IMR-90 (cell line): ENCODE data around the gene RPS6KA2. TPM values are rescaled to one million over a fixed set of nuclear protein-coding genes. Genes with fewer than 3 reads are reported as not detected.

Experiments used
- ATAC-seq: fragments of 200-7000 bp; cut with Tn5 transposase; 2 replicates; pipeline ENCODE4 v1.9.1; 2020; ENCODE audit warnings: low read depth, mild to moderate bottlenecking, moderate library complexity
- BruUV-seq: library from RNA; stranded (reverse); fragments of 400-500 nt; replicated peaks from 2 replicates; lab custom pipeline; 2021; lab: Mats Ljungman, UMichigan
- CTCF ChIA-PET: fragments of 300-600 bp; formaldehyde crosslinking; extraction: SDS; loops from one replicate; lab custom pipeline; 2021; ENCODE audit warnings: antibody characterized with exemption; lab: Yijun Ruan, JAX
- POLR2A ChIA-PET: fragments of 300-600 bp; sonication (Branson Sonifier 250); formaldehyde crosslinking; loops from one replicate; lab custom pipeline; 2022; ENCODE audit warnings: antibody characterized with exemption; ENCODE audit not compliant: unreplicated experiment; lab: Charles Lee
- DNase-seq: peaks from one replicate; pipeline ENCODE4 v3.0.0; 2013
- H2AFZ ChIP-seq: replicated peaks from 2 replicates; pipeline ENCODE3; 2013; ENCODE audit warnings: low read length, mild to moderate bottlenecking; ENCODE audit not compliant: poor library complexity
- H2AK5ac ChIP-seq: 2 replicates; pipeline ENCODE4 v1.6.1; 2013; ENCODE audit warnings: low read depth, low read length, inconsistent platforms
- H2AK9ac ChIP-seq: replicated peaks from 2 replicates; pipeline ENCODE3; 2013; ENCODE audit warnings: mild to moderate bottlenecking, low read depth, low read length, moderate library complexity; ENCODE audit not compliant: poor library complexity
- H2BK120ac ChIP-seq: 2 replicates; pipeline ENCODE4 v1.6.1; 2013; ENCODE audit warnings: low read depth, low read length, inconsistent platforms
- H2BK15ac ChIP-seq: 3 replicates; pipeline ENCODE4 v1.6.1; 2013; ENCODE audit warnings: low read depth, low read length, inconsistent platforms
- H2BK20ac ChIP-seq: 2 replicates; pipeline ENCODE4 v1.6.1; 2013; ENCODE audit warnings: low read depth, mild to moderate bottlenecking, inconsistent platforms, low read length, moderate library complexity
- H2BK5ac ChIP-seq: 2 replicates; pipeline ENCODE4 v1.6.1; 2013; ENCODE audit warnings: mild to moderate bottlenecking, low read depth, low read length, inconsistent platforms; ENCODE audit not compliant: poor library complexity, severe bottlenecking
- H3K14ac ChIP-seq: replicated peaks from 2 replicates; pipeline ENCODE4 v1.6.1; 2013; ENCODE audit warnings: low read depth, low read length, inconsistent platforms
- H3K18ac ChIP-seq: 2 replicates; pipeline ENCODE4 v1.6.1; 2013; ENCODE audit warnings: low read depth, low read length, control low read depth
- H3K23ac ChIP-seq: 2 replicates; pipeline ENCODE4 v1.6.1; 2013; ENCODE audit warnings: low read depth, low read length, inconsistent platforms
- H3K27ac ChIP-seq: 2 replicates; pipeline ENCODE4 v1.5.1; 2013; ENCODE audit warnings: mild to moderate bottlenecking, control low read depth, low read length; ENCODE audit not compliant: insufficient read depth
- H3K27me3 ChIP-seq: 2 replicates; pipeline ENCODE4 v1.6.1; 2013; ENCODE audit warnings: low read length; ENCODE audit not compliant: control insufficient read depth, insufficient read depth
- H3K36me3 ChIP-seq: 2 replicates; pipeline ENCODE4 v1.6.1; 2013; ENCODE audit warnings: low read length, mixed read lengths; ENCODE audit not compliant: control insufficient read depth, insufficient read depth
- H3K4ac ChIP-seq: 2 replicates; pipeline ENCODE4 v1.6.1; 2013; ENCODE audit warnings: low read depth, low read length, inconsistent platforms
- H3K4me1 ChIP-seq: 2 replicates; pipeline ENCODE4 v1.6.1; 2013; ENCODE audit warnings: low read length, mixed read lengths; ENCODE audit not compliant: control insufficient read depth, insufficient read depth
- H3K4me2 ChIP-seq: 2 replicates; pipeline ENCODE4 v1.6.1; 2013; ENCODE audit warnings: low read depth, mild to moderate bottlenecking, control low read depth, low read length, moderate library complexity
- H3K4me3 ChIP-seq: 2 replicates; pipeline ENCODE4 v1.5.1; 2013; ENCODE audit warnings: low read depth, mild to moderate bottlenecking, control low read depth, low read length, moderate library complexity; ENCODE audit not compliant: insufficient read depth
- H3K56ac ChIP-seq: 2 replicates; pipeline ENCODE4 v1.6.1; 2013; ENCODE audit warnings: low read length, inconsistent platforms; ENCODE audit not compliant: insufficient read depth; ENCODE audit errors: extremely low read depth
- H3K79me1 ChIP-seq, 2 experiments: 2 replicates each; pipeline ENCODE4 v1.6.1; 2013; ENCODE audit warnings: low read length in 2 of 2, inconsistent platforms in 1 of 2, low read depth in 1 of 2
- H3K9ac ChIP-seq: 2 replicates; pipeline ENCODE4 v1.6.1; 2013; ENCODE audit warnings: low read depth, low read length, control low read depth
- H3K9me1 ChIP-seq: 2 replicates; pipeline ENCODE4 v1.6.1; 2013; ENCODE audit warnings: low read length, inconsistent platforms; ENCODE audit not compliant: insufficient read depth
- H3K9me3 ChIP-seq: 2 replicates; pipeline ENCODE4 v1.6.1; 2013; ENCODE audit warnings: low read length; ENCODE audit not compliant: control insufficient read depth, insufficient read depth
- H4K20me1 ChIP-seq: 2 replicates; pipeline ENCODE4 v1.6.1; 2013; ENCODE audit warnings: low read length, inconsistent platforms; ENCODE audit not compliant: insufficient read depth
- H4K5ac ChIP-seq: 2 replicates; pipeline ENCODE4 v1.6.1; 2013; ENCODE audit warnings: mild to moderate bottlenecking, low read depth, low read length, control low read depth
- H4K8ac ChIP-seq, 2 experiments: 2 replicates each; pipeline ENCODE4 v1.6.1; 2013; ENCODE audit warnings: low read depth in 2 of 2, low read length in 2 of 2, control low read depth in 1 of 2, inconsistent platforms in 1 of 2
- H4K91ac ChIP-seq: 2 replicates; pipeline ENCODE4 v1.6.1; 2013; ENCODE audit warnings: low read depth, low read length, inconsistent platforms; ENCODE audit not compliant: insufficient read depth
- BHLHE40 ChIP-seq: fragments of 150-350 bp; IDR thresholded peaks from 2 replicates; pipeline ENCODE4 v1.6.1; 2016; ENCODE audit warnings: mild to moderate bottlenecking, low read depth, low read length
- CHD1 ChIP-seq: IDR thresholded peaks from 2 replicates; pipeline ENCODE4 v1.6.1; 2012; ENCODE audit warnings: low read depth, low read length, improper control_type of control experiment
- MAFK ChIP-seq: IDR thresholded peaks from 2 replicates; pipeline ENCODE4 v1.6.1; 2012; ENCODE audit warnings: low read depth, low read length, improper control_type of control experiment
- RAD21 ChIP-seq: IDR thresholded peaks from 2 replicates; pipeline ENCODE4 v1.6.1; 2012; ENCODE audit warnings: low read length, improper control_type of control experiment
- WGBS, 2 experiments: methylation state at CpG; one replicate each; pipeline versions ENCODE4 v1.1.5 to v1.1.7; 2013; ENCODE audit warnings: missing lambda C conversion rate in 2 of 2; ENCODE audit not compliant: insufficient read length in 1 of 2; ENCODE audit errors: extremely low coverage in 2 of 2; 5-methylcytosine and 5-hydroxymethylcytosine counted together
- dilution Hi-C: fragments of 300-500 bp; cut with HindIII; formaldehyde crosslinking; loops from one replicate; pipeline ENCODE4 v1.14.3; 2018; ENCODE audit warnings: low sequenced_read_pairs; ENCODE audit not compliant: unreplicated experiment
- in situ Hi-C: fragments of 300-500 bp; cut with MboI; formaldehyde crosslinking; loops from 3 replicates; pipeline ENCODE4 v1.14.3; 2019; ENCODE audit warnings: low sequenced_read_pairs, inconsistent platforms, mixed read lengths
- intact Hi-C: fragments of 100-400 bp; cut with micrococcal nuclease; formaldehyde crosslinking; loops from 2 replicates; pipeline ENCODE4 v1.10.0; 2022
- polyA plus RNA-seq, 3 experiments: library from polyadenylated mRNA; depleted of rRNA; stranded (reverse); fragments of >200 nt; gene quantifications; 2 replicates each; pipeline ENCODE4 v1.2.3, GENCODE V29; 2012; ENCODE audit warnings: low replicate concordance in 1 of 3
- total RNA-seq: library from RNA; depleted of rRNA; stranded (reverse); fragments of >200 nt; gene quantifications from 2 replicates; pipeline ENCODE4 v1.2.3, GENCODE V29; 2012

Gene RPS6KA2
- total and polyA plus RNA-seq, 2 of the 4 experiments (the other 2 are of a cell fraction) = 26.9 to 31.3 TPM

- intact Hi-C loops = no loop called here
- in situ Hi-C loops = no loop called here
Observed at GRCh38 chr6:166460473-166461437, 166.3 kb downstream of the RPS6KA2 start.

More at GRCh38 chr6:166460473-166461437, 166.3 kb downstream of the RPS6KA2 start:
- Histone ChIP-seq H2AFZ (no peak overlapping the region), H3K36me3 (peaks cover 48% of the 10 kb centered on the region), H4K91ac (no peak overlapping the region), H3K4me1 (no peaks in the 10 kb centered on the region), H3K18ac (no peak overlapping the region), H2BK15ac (no peak overlapping the region), H2AK9ac (no peak overlapping the region), H3K4me3 (no peak overlapping the region), H3K4me2 (no peak overlapping the region), H3K79me1 (no peaks in the 10 kb centered on the region), H3K14ac (no peak overlapping the region), H3K56ac (no peak overlapping the region), H3K9ac (no peak overlapping the region), H4K8ac (no peak overlapping the region), H3K9me3 (no peaks in the 10 kb centered on the region), H2BK120ac (no peak overlapping the region), H3K27ac (no peak overlapping the region), H4K20me1 (no peaks in the 10 kb centered on the region), H2BK20ac (no peak overlapping the region), H3K27me3 (no peaks in the 10 kb centered on the region), H2AK5ac (no peak overlapping the region), H4K5ac (no peak overlapping the region), H3K9me1 (peaks cover 7% of the 10 kb centered on the region; the same call in 1 of the 2 replicates), H3K23ac (no peak overlapping the region), H3K4ac (no peak overlapping the region), H2BK5ac (no peak overlapping the region)
- ChIA-PET POLR2A (no interaction called here), CTCF (no interaction called here)
- DNase-seq (peak; percentile 8), ATAC-seq (no peak)
- BruUV-seq = no TSS peak
- TF ChIP-seq CHD1 = no peak
- no peak for TF ChIP-seq BHLHE40
- no peak for TF ChIP-seq MAFK
- TF ChIP-seq RAD21 = no peak
- WGBS, 2 experiments = 37% methylated on average over 3 of the region's 25 CpGs; no CpG with 5 or more reads in 1 of the 2 experiments
- dilution Hi-C loops = no loop called here
